IPS-NIHi7 (cell line): ENCODE data around the gene C18orf32.
"Not testable (repeated sequence)": the region's sequence is repeated elsewhere in the genome, so short reads cannot be mapped to it uniquely, and the experiment has no call there.

Experiments
- DNase-seq: peaks from one replicate; pipeline ENCODE4 v3.0.0; 2012; ENCODE audit warnings: mixed read lengths; ENCODE audit errors: extremely low spot score

C18orf32 gene

GRCh38 chr18:49467599-49467998 is 19.4 kb downstream of the C18orf32 start:
- no peak for DNase-seq

DNA sequence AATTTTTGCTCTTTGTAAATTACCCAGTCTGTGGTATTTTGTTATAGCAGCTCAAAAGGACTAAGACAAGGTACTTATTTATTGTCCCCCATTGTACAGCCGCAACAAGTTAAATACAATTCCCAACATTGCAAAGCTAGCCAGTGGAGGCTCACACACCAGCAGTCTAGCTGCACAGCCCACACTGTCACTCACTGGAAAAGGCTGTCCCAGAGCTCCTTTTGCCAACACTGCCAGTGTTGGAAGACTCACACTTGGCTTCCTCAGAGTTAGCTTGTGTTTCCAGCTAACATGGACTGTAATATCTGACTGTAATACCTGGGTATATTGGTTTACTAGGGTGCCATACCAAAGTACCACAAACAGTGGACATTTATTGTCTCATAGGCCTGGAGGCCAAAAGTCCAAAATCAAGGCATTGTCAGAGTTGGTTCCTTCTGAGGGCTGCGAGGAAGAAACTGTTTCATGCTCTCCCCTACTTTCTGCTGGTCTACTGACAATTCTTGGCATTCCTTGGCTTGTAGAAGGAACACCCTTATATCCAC is 19.9 kb downstream of the C18orf32 start:
- no peak for DNase-seq

GRCh38 chr18:49464718-49465598 is 22.1 kb downstream of the C18orf32 start:
- peak; percentile 66 for DNase-seq

DNA sequence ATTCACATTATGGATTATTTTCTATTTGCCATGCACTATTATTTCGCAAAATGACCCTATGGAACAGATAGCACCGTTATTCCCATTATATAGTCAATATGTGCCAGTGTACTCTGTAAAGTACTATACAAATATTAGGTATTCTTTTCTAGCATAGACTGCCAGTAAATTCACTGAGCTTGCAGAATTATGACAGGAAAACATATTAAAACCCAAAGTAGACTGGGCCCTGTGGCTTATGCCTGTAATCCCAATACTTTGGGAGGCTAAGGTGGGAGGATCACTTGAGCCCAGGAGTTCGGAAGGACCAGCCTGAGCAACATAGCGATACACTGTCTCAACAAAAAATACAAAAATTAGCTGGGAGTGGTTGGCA is 25.4 kb downstream of the C18orf32 start:
- DNase-seq = no peak

- no peak for DNase-seq
These were observed 25.9 kb downstream of the C18orf32 start for GRCh38 chr18:49460976-49461601.

GRCh38 chr18:49459404-49460171 is 27.4 kb downstream of the C18orf32 start:
- DNase-seq = no peak

GRCh38 chr18:49457616-49458015 is 29.4 kb downstream of the C18orf32 start:
- no peak for DNase-seq

DNA sequence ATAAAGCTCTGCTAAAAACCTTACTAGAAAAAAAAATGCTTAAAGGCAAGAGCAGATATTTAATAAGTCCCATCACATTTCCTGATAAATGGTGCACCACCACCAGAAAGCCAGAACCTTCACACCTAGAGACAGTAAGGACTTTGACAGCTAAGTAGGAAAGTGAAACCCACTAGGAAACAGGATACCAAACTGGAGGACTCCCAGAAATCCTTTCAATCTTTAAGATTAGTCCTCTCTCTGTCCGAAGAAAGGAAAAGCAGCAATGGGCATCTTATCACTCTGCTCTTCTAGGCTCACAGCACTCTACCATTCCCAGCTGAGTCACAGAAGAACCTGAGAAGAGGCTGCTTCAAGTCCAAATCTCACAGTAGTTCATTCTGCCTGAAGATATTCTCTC is 30.2 kb downstream of the C18orf32 start:
- DNase-seq = no peak

DNA sequence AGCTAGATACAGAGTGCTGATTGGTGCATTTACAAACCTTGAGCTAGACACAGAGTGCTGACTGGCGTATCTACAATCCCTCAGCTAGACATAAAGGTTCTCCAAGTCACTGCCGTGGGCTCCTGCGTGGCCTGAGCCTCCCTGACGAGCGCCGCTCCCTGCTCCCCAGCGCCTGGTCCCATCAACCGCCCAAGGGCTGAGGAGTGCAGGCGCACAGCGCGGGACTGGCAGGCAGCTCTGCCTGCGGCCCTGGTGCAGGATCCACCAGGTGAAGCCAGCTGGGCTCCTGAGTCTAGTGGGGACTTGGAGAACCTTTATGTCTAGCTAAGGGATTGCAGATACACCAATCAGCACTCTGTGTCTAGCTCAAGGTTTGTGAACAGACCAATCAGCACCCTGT is 34.5 kb downstream of the C18orf32 start:
- DNase-seq = not testable (repeated sequence)

- DNase-seq = peak; percentile 66
These were observed 39.0 kb downstream of the C18orf32 start for GRCh38 chr18:49447810-49448745.

GRCh38 chr18:49446481-49446880 is 40.6 kb downstream of the C18orf32 start:
- no peak for DNase-seq

- DNase-seq = no peak
These were observed 42.5 kb downstream of the C18orf32 start for GRCh38 chr18:49444581-49444980.

GRCh38 chr18:49443837-49444236 is 43.2 kb downstream of the C18orf32 start:
- DNase-seq = no peak

DNA sequence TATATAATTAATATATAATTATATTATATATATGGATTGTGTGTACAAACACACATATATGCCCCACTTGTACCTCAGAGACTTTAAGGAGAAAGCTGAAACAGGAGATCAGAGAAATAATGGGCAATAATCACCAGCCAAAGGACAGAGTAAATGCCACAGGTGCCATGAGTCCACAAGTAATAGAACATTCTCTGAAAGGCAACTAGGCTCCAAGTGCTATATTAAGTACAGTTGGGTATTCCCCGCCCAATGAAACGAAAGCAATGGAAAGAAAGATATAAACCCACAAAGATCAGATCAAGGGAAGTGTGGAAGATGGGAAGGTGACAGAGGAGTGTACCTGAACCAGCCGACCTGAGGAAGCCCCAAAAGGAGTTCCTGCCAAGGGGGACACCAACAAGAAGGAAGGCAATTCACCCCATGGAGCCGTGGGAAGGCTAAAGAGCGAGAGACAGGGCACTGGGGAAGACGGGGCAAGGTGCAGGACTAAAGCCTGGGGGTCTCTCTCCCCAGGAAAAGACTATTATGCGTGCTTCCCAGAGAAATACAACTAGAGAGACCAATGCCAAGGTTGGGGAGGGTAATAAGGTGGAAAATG is 45.6 kb downstream of the C18orf32 start:
- DNase-seq = no peak

DNA sequence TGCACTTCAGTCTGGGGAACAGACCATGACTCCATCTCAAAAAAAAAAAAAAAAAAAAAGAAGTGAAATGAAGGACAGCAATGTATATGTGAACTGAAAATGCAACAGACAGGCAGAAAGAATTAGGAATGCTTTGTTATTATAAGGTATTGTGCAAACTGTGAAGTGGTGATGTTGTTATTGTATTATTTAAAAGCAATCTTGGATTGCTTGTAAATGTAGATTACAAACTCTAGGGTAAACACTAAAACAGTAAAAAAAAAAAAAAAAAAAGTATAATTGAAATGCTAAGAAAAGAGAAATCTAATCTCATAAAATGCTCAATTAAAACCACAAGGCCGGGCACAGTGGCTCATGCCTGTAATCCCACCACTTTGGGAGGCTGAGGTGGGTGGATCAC is 51.9 kb downstream of the C18orf32 start:
- no peak for DNase-seq

DNA sequence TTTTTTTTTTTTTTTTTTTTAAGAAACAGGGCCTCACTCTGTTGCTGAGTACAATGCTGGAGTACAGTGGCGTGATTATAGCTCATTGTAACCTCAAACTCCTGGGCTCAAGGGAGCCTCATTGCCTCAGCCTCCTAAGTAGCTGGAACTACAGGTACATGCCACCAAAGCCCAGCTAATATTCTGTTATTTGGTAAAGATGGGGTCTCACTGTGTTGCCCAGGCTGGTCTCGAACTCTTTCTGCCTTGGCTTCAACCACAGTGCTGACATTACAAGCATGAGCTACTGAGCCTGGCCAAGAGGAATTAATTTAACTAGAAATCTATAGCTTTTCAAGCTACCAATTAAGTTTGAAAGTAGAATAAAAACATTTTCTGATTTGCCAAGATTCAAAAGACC is 54.4 kb downstream of the C18orf32 start:
- no peak for DNase-seq

DNA sequence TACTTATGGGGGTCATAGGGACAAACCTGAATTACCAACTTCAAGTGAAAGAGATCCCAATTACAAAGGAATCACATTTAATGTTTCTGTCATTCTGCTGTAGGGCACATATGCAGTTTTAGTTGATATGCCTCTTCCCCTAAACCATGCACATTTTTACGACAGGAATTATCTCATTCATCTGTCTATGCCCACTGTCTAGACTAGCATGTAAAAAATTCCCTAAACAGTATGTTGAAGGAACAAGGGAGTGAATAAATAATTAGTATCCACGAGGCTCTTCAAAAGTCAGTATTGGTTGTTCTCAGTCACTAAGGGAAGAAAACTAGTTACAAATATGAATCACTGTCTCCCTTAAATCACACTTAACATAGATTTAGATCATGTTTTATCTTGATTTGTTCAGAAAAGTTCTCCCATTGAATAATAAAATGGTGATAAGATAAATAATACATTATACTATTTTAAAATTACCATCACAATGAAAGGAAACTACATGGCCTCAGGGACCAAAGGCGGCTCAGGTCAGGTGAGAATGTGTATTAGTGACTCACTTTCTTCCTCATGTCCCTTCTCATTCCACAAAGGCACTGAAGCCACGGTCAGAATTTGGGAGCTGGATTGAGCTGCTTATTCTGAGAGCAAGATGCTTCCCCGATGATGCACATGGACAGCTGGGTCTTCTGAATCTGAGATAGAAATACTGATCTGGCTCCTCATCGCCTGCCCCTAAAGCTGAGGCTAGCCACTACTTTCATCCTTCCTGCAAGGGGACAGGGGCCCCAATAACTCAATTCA is 55.7 kb downstream of the C18orf32 start:
- peak; percentile 20 for DNase-seq
